HEK293 (cell line): ENCODE data around the gene FXYD3.
A peak's percentile ranks its signal among the peaks of the same experiment; 100 is the strongest.

ENCODE experiments used
- CTCF ChIA-PET: fragments of 350-600 bp; formaldehyde crosslinking; extraction: SDS; loops from one replicate; lab custom pipeline; 2021; ENCODE audit warnings: antibody characterized with exemption; lab: Yijun Ruan, JAX
- POLR2A ChIA-PET: fragments of 300-600 bp; formaldehyde crosslinking; extraction: SDS; loops from one replicate; lab custom pipeline; 2020; ENCODE audit warnings: antibody characterized with exemption, inconsistent platforms; lab: Yijun Ruan, JAX
- H3K27ac ChIP-seq: fragments of 200-500 bp; sonication (Bioruptor generic); 2 replicates; pipeline ENCODE4 v1.5.1; 2014; ENCODE audit warnings: low read depth, low read length, control low read depth, inconsistent platforms; ENCODE audit errors: extremely low read depth
- H3K36me3 ChIP-seq, 2 experiments: fragments of 200-500 bp in 1 of 2; sonication (Bioruptor generic) in 1 of 2; 1 replicate in 1 of 2; 2 replicates in 1 of 2; pipeline ENCODE4 v1.5.1; 2014 to 2017; ENCODE audit warnings: inconsistent platforms in 2 of 2, low read length in 2 of 2; ENCODE audit not compliant: control insufficient read depth in 2 of 2, insufficient read depth in 1 of 2
- H3K4me1 ChIP-seq: fragments of 200-500 bp; sonication (Bioruptor generic); 2 replicates; pipeline ENCODE4 v1.5.1; 2014; ENCODE audit warnings: mild to moderate bottlenecking, low read length, inconsistent platforms; ENCODE audit not compliant: control insufficient read depth, insufficient read depth
- H3K4me3 ChIP-seq: 2 replicates; pipeline ENCODE4 v1.5.1; 2011; ENCODE audit warnings: low read depth, mild to moderate bottlenecking, control low read depth, low read length, moderate library complexity
- H3K9me3 ChIP-seq: fragments of 200-500 bp; sonication (Bioruptor generic); 2 replicates; pipeline ENCODE4 v1.5.1; 2014; ENCODE audit warnings: low read depth, low read length, inconsistent platforms; ENCODE audit not compliant: control insufficient read depth, insufficient read depth
- EGR2 ChIP-seq: fragments of 450-650 bp; formaldehyde crosslinking; IDR thresholded peaks from 2 replicates; pipeline ENCODE4 v1.5.1; 2016; ENCODE audit warnings: low read depth, missing biosample characterization, missing genetic modification characterization
- FEZF1 ChIP-seq: fragments of 450-650 bp; formaldehyde crosslinking; IDR thresholded peaks from 2 replicates; pipeline ENCODE4 v1.5.1; 2016; ENCODE audit warnings: missing biosample characterization, missing genetic modification characterization
- OVOL3 ChIP-seq: fragments of 450-650 bp; formaldehyde crosslinking; IDR thresholded peaks from 2 replicates; pipeline ENCODE4 v1.5.1; 2016; ENCODE audit warnings: missing biosample characterization, missing genetic modification characterization
- PATZ1 ChIP-seq: fragments of 450-650 bp; formaldehyde crosslinking; IDR thresholded peaks from 2 replicates; pipeline ENCODE4 v1.5.1; 2016; ENCODE audit warnings: missing biosample characterization, missing genetic modification characterization
- PRDM1 ChIP-seq: fragments of 450-650 bp; formaldehyde crosslinking; IDR thresholded peaks from 2 replicates; pipeline ENCODE4; 2016; ENCODE audit warnings: missing biosample characterization, missing genetic modification characterization
- PRDM4 ChIP-seq: fragments of 450-650 bp; formaldehyde crosslinking; IDR thresholded peaks from 2 replicates; pipeline ENCODE4 v1.5.1; 2017; ENCODE audit warnings: missing biosample characterization, missing genetic modification characterization
- SCRT1 ChIP-seq: fragments of 450-650 bp; formaldehyde crosslinking; IDR thresholded peaks from 2 replicates; pipeline ENCODE4 v1.5.1; 2016; ENCODE audit warnings: missing biosample characterization, missing genetic modification characterization, borderline replicate concordance
- YY2 ChIP-seq: fragments of 450-650 bp; formaldehyde crosslinking; IDR thresholded peaks from 2 replicates; pipeline ENCODE4 v1.5.1; 2016; ENCODE audit warnings: missing biosample characterization, missing genetic modification characterization
- ZBTB1 ChIP-seq: fragments of 450-650 bp; formaldehyde crosslinking; IDR thresholded peaks from 2 replicates; pipeline ENCODE4 v1.5.1; 2016; ENCODE audit warnings: missing biosample characterization, missing genetic modification characterization
- ZFP41 ChIP-seq: fragments of 450-650 bp; formaldehyde crosslinking; IDR thresholded peaks from 2 replicates; pipeline ENCODE4 v1.5.1; 2016; ENCODE audit warnings: missing biosample characterization, missing genetic modification characterization, borderline replicate concordance
- ZFP69B ChIP-seq: fragments of 450-650 bp; formaldehyde crosslinking; IDR thresholded peaks from 2 replicates; pipeline ENCODE4 v1.5.1; 2016; ENCODE audit warnings: missing biosample characterization, missing genetic modification characterization
- ZNF121 ChIP-seq: fragments of 450-650 bp; formaldehyde crosslinking; IDR thresholded peaks from 2 replicates; pipeline ENCODE4 v1.5.1; 2016; ENCODE audit warnings: missing biosample characterization, missing genetic modification characterization
- ZNF223 ChIP-seq: fragments of 450-650 bp; formaldehyde crosslinking; IDR thresholded peaks from 2 replicates; pipeline ENCODE4 v1.5.1; 2016; ENCODE audit warnings: missing biosample characterization, missing genetic modification characterization
- ZNF561 ChIP-seq: fragments of 450-650 bp; IDR thresholded peaks from 2 replicates; pipeline ENCODE4 v1.5.1; 2018; ENCODE audit warnings: missing biosample characterization, missing genetic modification characterization, borderline replicate concordance
- ZNF626 ChIP-seq: fragments of 450-650 bp; sonication (Bioruptor Pico); formaldehyde crosslinking; IDR thresholded peaks from 2 replicates; pipeline ENCODE4 v1.5.1; 2018; ENCODE audit warnings: missing biosample characterization, missing genetic modification characterization, inconsistent platforms
- ZSCAN5A ChIP-seq: fragments of 450-650 bp; formaldehyde crosslinking; IDR thresholded peaks from 2 replicates; pipeline ENCODE4 v1.5.1; 2016; ENCODE audit warnings: missing biosample characterization, missing genetic modification characterization
- TF ChIP-seq, protein P1 (sequence below): fragments of 450-650 bp; formaldehyde crosslinking; IDR thresholded peaks from 2 replicates; pipeline ENCODE4 v1.5.1; 2016; ENCODE audit warnings: missing biosample characterization, missing genetic modification characterization
- TF ChIP-seq, protein P2 (sequence below): fragments of 450-650 bp; formaldehyde crosslinking; IDR thresholded peaks from 2 replicates; pipeline ENCODE4 v1.5.1; 2016; ENCODE audit warnings: missing biosample characterization, missing genetic modification characterization

FXYD3 gene

DNA sequence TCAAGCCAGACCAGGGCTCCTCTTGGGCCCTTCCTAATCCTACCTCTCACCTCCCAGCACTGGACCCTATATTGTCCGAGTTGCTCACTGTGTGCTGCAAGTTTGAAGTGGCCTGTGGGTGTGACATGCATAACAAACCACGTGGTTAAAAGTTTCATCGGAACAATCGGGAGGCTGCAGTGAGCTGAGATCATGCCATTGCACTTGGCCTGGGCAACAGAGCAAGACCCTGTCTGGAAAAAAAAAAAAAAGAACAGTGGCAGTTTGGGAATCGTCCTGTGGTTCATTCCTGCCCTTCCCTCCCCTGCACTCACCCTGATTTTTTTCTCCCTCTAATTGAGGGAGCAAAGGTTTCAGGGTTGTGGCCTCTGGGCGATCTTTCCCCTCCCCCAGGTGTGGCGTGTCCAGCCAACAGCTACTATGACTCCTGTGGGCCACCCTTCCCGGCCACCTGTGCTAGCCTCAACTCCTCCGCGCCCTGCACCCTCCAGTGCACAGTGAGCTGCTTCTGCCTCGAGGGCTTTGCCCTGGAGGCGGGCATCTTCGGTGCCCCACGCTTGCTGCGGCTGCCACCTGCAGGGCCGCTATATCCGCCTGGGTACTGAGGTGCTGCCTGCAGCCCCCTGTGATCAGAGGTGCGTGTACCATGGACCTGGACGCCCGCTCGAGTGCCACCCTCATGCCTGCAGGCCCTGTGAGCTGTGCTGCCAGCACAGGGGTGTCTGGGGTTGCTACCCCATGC lies 16.3 kb upstream of the FXYD3 start:
- CTCF ChIA-PET, result interaction anchor here (0.8 to 3.5 kb wide), 11 partner anchors 8 to 127 kb away, joined by 3 to 25 read pairs (median 6); partner anchors contain the start of gene FXYD3
- POLR2A ChIA-PET, result interaction anchor here (0.6 kb wide), 1 partner anchor 70 kb away, joined by 6 read pairs; no protein-coding TSS in a partner anchor
- Histone ChIP-seq H3K27ac (no peak overlapping the region), H3K4me1 (no peaks in the 10 kb centered on the region), H3K9me3 (no peaks in the 10 kb centered on the region), H3K4me3 (no peak overlapping the region), H3K36me3 (no peaks in the 10 kb centered on the region; a peak in 1 of 3 replicates)
- TF ChIP-seq ZNF626 (no peak), ZNF223 (tag by site-specific recombination) (no peak), ZSCAN5A (tag by site-specific recombination) (no peak), ZFP41 (tag by site-specific recombination) (no peak), ZNF121 (tag by site-specific recombination) (peak; percentile 86; the same call in 1 of the 2 replicates)
- TF ChIP-seq, protein P1, sequence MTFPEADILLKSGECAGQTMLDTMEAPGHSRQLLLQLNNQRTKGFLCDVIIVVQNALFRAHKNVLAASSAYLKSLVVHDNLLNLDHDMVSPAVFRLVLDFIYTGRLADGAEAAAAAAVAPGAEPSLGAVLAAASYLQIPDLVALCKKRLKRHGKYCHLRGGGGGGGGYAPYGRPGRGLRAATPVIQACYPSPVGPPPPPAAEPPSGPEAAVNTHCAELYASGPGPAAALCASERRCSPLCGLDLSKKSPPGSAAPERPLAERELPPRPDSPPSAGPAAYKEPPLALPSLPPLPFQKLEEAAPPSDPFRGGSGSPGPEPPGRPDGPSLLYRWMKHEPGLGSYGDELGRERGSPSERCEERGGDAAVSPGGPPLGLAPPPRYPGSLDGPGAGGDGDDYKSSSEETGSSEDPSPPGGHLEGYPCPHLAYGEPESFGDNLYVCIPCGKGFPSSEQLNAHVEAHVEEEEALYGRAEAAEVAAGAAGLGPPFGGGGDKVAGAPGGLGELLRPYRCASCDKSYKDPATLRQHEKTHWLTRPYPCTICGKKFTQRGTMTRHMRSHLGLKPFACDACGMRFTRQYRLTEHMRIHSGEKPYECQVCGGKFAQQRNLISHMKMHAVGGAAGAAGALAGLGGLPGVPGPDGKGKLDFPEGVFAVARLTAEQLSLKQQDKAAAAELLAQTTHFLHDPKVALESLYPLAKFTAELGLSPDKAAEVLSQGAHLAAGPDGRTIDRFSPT (tag by site-specific recombination), result 0 out of 2 replicates have a peak, but pooled peaks have one; percentile 29

GRCh38 chr19:35099897-35100275 lies 15.7 kb upstream of the FXYD3 start:
- Histone ChIP-seq H3K4me3 (no peak overlapping the region), H3K36me3 (no peaks in the 10 kb centered on the region; a peak in 1 of 3 replicates), H3K4me1 (no peaks in the 10 kb centered on the region), H3K9me3 (no peaks in the 10 kb centered on the region), H3K27ac (no peak overlapping the region)
- no peak for TF ChIP-seq ZBTB1 (tag by site-specific recombination)
- TF ChIP-seq, protein P2, sequence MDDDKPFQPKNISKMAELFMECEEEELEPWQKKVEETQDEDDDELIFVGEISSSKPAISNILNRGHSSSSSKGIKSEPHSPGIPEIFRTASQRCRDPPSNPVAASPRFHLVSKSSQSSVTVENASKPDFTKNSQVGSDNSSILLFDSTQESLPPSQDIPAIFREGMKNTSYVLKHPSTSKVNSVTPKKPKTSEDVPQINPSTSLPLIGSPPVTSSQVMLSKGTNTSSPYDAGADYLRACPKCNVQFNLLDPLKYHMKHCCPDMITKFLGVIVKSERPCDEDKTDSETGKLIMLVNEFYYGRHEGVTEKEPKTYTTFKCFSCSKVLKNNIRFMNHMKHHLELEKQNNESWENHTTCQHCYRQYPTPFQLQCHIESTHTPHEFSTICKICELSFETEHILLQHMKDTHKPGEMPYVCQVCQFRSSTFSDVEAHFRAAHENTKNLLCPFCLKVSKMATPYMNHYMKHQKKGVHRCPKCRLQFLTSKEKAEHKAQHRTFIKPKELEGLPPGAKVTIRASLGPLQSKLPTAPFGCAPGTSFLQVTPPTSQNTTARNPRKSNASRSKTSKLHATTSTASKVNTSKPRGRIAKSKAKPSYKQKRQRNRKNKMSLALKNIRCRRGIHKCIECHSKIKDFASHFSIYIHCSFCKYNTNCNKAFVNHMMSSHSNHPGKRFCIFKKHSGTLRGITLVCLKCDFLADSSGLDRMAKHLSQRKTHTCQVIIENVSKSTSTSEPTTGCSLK (tag by site-specific recombination), result no peak
- TF ChIP-seq FEZF1 (tag by site-specific recombination), result no peak
- TF ChIP-seq ZNF561 (tag by site-specific recombination), result no peak
- no peak for TF ChIP-seq EGR2 (tag by site-specific recombination)
- TF ChIP-seq PATZ1 (tag by site-specific recombination), result no peak
- no peak for TF ChIP-seq ZSCAN5A (tag by site-specific recombination)
- TF ChIP-seq PRDM4 (tag by site-specific recombination), result no peak
- no peak for TF ChIP-seq SCRT1 (tag by site-specific recombination)
- no peak for TF ChIP-seq YY2 (tag by site-specific recombination)
- no peak for TF ChIP-seq PRDM1 (tag by site-specific recombination)
- no peak for TF ChIP-seq OVOL3 (tag by site-specific recombination)
- no peak for TF ChIP-seq ZFP69B (tag by site-specific recombination)
- ChIA-PET CTCF (interaction anchor here (0.6 to 2.3 kb wide), 10 partner anchors 9 to 658 kb away, joined by 3 to 18 read pairs (median 5); partner anchors contain the start of gene FXYD3), POLR2A (interaction anchor here (0.6 kb wide), 1 partner anchor 71 kb away, joined by 6 read pairs; no protein-coding TSS in a partner anchor)
